Loucy (cell line): ENCODE results near the gene PHB1.

Experiments
- H2AFZ ChIP-seq: fragments of 200-600 bp; sonication (generic); 2 replicates; pipeline ENCODE4 v1.6.0; 2016; ENCODE audit warnings: antibody characterized with exemption, mild to moderate bottlenecking, low read length, moderate library complexity
- H3F3A ChIP-seq: fragments of 200-600 bp; 2 replicates; pipeline ENCODE4 v1.6.0; 2016; ENCODE audit warnings: antibody characterized with exemption, low read depth, mild to moderate bottlenecking
- H3K27me3 ChIP-seq: fragments of 200-600 bp; sonication (generic); 2 replicates; pipeline ENCODE4 v1.6.1; 2014; ENCODE audit warnings: low read length, mild to moderate bottlenecking; ENCODE audit not compliant: insufficient read depth, poor library complexity, severe bottlenecking
- H3K36me3 ChIP-seq: fragments of 200-600 bp; sonication (generic); 2 replicates; pipeline ENCODE4 v1.6.1; 2016; ENCODE audit warnings: low read length; ENCODE audit not compliant: insufficient read depth
- H3K4me1 ChIP-seq: fragments of 200-600 bp; sonication (generic); 2 replicates; pipeline ENCODE4 v1.5.1; 2014; ENCODE audit warnings: low read length, mild to moderate bottlenecking; ENCODE audit not compliant: insufficient read depth, poor library complexity, severe bottlenecking
- H3K4me2 ChIP-seq: fragments of 200-600 bp; sonication (generic); 2 replicates; pipeline ENCODE4 v1.6.0; 2014; ENCODE audit warnings: antibody characterized with exemption, low read length, low read depth, mild to moderate bottlenecking; ENCODE audit not compliant: poor library complexity, severe bottlenecking
- H3K4me3 ChIP-seq: fragments of 200-600 bp; sonication (generic); 2 replicates; pipeline ENCODE4 v1.5.1; 2014; ENCODE audit warnings: low read length, mild to moderate bottlenecking, mixed read lengths; ENCODE audit not compliant: poor library complexity, severe bottlenecking
- H3K79me2 ChIP-seq: fragments of 200-600 bp; sonication (generic); 2 replicates; pipeline ENCODE4 v1.6.1; 2014; ENCODE audit warnings: low read length; ENCODE audit not compliant: insufficient read depth
- H3K9ac ChIP-seq: fragments of 200-600 bp; sonication (generic); 2 replicates; pipeline ENCODE4 v1.6.0; 2014; ENCODE audit warnings: mild to moderate bottlenecking, low read depth, low read length, moderate library complexity; ENCODE audit not compliant: poor library complexity, severe bottlenecking
- H3K9me2 ChIP-seq: fragments of 200-600 bp; sonication (generic); replicated peaks from 2 replicates; pipeline ENCODE4 v1.6.1; 2016; ENCODE audit warnings: low read depth, low read length, mixed read lengths
- H3K9me3 ChIP-seq: fragments of 200-600 bp; sonication (generic); 2 replicates; pipeline ENCODE4 v1.6.1; 2014; ENCODE audit warnings: mild to moderate bottlenecking, antibody characterized with exemption, low read length, low read depth; ENCODE audit not compliant: insufficient read depth
- H4K20me1 ChIP-seq: fragments of 200-600 bp; sonication (generic); 2 replicates; pipeline ENCODE4 v1.6.0; 2014; ENCODE audit warnings: antibody characterized with exemption, low read length, mild to moderate bottlenecking; ENCODE audit not compliant: insufficient read depth, poor library complexity, severe bottlenecking
- EZH2phosphoT487 ChIP-seq: fragments of 200-600 bp; IDR thresholded peaks from 2 replicates; pipeline ENCODE4 v1.6.1; 2018; ENCODE audit warnings: antibody characterized with exemption, mild to moderate bottlenecking, moderate library complexity, borderline replicate concordance
- TF ChIP-seq, protein P1 (sequence below): fragments of 200-600 bp; sonication (generic); conservative IDR thresholded peaks from 2 replicates; pipeline ENCODE4 v1.5.1; 2014; ENCODE audit warnings: mild to moderate bottlenecking, antibody characterized with exemption, low read length

The PHB1 gene

DNA sequence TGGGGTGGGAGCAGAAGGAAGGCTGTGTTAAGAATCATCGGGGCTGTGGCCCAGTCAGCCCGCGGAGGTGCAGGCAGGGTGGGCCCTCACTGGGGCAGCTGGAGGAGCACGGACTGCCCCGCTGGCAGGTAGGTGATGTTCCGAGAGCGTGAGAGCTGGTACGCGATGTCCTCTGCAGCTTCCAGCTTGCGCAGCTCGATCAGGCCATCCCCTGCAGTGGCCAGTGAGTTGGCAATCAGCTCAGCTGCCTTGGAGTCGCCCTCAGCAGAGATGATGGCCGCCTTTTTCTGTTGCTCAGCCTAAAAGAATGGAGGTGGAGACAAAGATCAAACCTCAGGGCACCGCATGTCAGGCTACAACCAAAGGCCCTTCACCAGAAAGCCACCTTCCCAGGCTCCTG is 9.8 kb downstream of the PHB1 start:
- peak overlapping the region; percentile 93 for H3K4me2 ChIP-seq
- H3F3A ChIP-seq, result peaks cover 5% of the 10 kb centered on the region
- H3K4me1 ChIP-seq, result peaks cover 72% of the 10 kb centered on the region
- no peak overlapping the region for H3K4me3 ChIP-seq
- H4K20me1 ChIP-seq, result no peaks in the 10 kb centered on the region
- H3K79me2 ChIP-seq, result 0 out of 2 replicates have a peak, but pooled peaks cover 4% of the 10 kb centered on the region
- peaks cover 33% of the 10 kb centered on the region for H3K36me3 ChIP-seq
- H3K9me3 ChIP-seq, result no peaks in the 10 kb centered on the region
- H2AFZ ChIP-seq, result no peak overlapping the region
- no peaks in the 10 kb centered on the region for H3K9me2 ChIP-seq
- TF ChIP-seq, protein P1, sequence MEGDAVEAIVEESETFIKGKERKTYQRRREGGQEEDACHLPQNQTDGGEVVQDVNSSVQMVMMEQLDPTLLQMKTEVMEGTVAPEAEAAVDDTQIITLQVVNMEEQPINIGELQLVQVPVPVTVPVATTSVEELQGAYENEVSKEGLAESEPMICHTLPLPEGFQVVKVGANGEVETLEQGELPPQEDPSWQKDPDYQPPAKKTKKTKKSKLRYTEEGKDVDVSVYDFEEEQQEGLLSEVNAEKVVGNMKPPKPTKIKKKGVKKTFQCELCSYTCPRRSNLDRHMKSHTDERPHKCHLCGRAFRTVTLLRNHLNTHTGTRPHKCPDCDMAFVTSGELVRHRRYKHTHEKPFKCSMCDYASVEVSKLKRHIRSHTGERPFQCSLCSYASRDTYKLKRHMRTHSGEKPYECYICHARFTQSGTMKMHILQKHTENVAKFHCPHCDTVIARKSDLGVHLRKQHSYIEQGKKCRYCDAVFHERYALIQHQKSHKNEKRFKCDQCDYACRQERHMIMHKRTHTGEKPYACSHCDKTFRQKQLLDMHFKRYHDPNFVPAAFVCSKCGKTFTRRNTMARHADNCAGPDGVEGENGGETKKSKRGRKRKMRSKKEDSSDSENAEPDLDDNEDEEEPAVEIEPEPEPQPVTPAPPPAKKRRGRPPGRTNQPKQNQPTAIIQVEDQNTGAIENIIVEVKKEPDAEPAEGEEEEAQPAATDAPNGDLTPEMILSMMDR, result no peak
- peak overlapping the region; percentile 38 for H3K9ac ChIP-seq
- H3K27me3 ChIP-seq, result no peaks in the 10 kb centered on the region

DNA sequence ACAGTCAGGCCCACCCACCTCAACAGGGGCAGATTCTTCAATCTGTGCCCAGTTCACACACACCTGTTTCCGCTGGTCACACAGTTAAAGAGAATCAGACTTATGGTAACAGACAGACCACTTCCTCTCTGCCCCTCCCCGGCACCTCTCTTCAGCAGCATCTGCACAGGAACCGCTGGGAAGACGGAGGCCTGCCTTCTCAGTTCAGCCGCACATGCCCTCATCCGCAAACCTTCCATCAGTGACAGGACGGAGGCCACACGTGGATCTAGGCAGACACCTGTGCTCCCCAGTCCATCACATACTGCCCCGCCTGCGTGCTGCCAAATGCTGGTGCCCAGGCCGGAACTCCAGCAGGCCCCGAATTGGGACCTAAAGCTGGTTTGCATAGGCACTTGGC is 10.3 kb downstream of the PHB1 start:
- no peak; the same call in 1 of the 2 replicates for TF ChIP-seq EZH2phosphoT487
- TF ChIP-seq, protein P1, result no peak
- Histone ChIP-seq H3K27me3 (no peaks in the 10 kb centered on the region), H3F3A (peaks cover 5% of the 10 kb centered on the region), H3K9me3 (no peaks in the 10 kb centered on the region), H3K36me3 (peaks cover 33% of the 10 kb centered on the region), H4K20me1 (no peaks in the 10 kb centered on the region), H3K9ac (peak overlapping the region; percentile 75), H3K4me1 (peaks cover 76% of the 10 kb centered on the region), H3K4me3 (peak overlapping the region; percentile 68), H3K9me2 (no peaks in the 10 kb centered on the region), H3K79me2 (0 out of 2 replicates have a peak, but pooled peaks cover 4% of the 10 kb centered on the region), H2AFZ (no peak overlapping the region), H3K4me2 (peak overlapping the region; percentile 93)

DNA sequence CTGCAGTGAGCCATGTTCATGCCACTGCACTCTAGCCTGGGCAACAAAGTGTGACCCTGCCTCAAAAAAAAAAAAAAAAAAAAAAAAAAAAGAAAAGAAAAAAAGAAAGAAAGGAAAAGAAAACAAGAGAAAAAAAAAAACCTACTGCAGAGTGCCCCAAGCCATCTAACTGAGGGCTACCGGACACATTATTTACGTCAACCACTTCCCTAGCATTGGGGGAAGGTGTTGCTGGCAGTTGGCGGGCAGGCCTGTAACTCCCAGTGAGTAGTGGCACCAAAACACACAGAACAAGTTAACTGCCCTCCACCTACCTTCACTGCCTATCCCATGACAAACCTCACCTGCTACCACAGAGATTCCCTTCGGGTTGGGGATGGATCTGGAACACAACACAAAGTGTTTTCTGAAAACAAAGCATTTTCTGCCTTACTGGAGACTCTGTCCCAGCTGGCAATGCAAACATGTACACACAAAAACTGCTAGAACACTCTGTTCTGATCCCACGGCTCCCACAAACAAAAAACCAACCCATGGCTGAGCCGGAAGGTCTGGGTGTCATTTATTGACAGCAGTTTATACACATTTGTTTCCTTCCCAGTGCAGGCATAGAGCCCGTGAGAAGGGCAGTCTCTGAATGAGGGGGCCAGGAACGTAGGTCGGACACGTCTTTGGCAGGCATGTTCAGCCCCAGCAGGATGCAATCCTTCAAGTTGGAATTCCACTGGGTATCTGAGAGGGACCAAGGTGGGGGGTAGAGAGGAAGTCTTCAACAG is 11.0 kb downstream of the PHB1 start:
- no peak for TF ChIP-seq EZH2phosphoT487
- TF ChIP-seq, protein P1, result no peak

More for the DNA sequence above, 11.0 kb downstream of the PHB1 start:
- Histone ChIP-seq H3K4me1 (peaks cover 69% of the 10 kb centered on the region), H3K4me2 (peak overlapping the region; percentile 93), H3K9me2 (no peaks in the 10 kb centered on the region), H3K9me3 (no peaks in the 10 kb centered on the region), H3K27me3 (no peaks in the 10 kb centered on the region), H4K20me1 (no peaks in the 10 kb centered on the region), H2AFZ (no peak overlapping the region), H3K36me3 (peaks cover 28% of the 10 kb centered on the region), H3K79me2 (0 out of 2 replicates have a peak, but pooled peaks cover 4% of the 10 kb centered on the region), H3F3A (peaks cover 5% of the 10 kb centered on the region), H3K9ac (peak overlapping the region; percentile 75), H3K4me3 (peak overlapping the region; percentile 68)
